Measurements from ENCODE around the gene METAP1. TPM values are rescaled to one million over a fixed set of nuclear protein-coding genes. Genes with fewer than 3 reads are reported as not detected.

Gene METAP1
- total RNA-seq, 4 donors from 2014 or later: 16.4 to 32.1 (median 20.0) TPM

DNA sequence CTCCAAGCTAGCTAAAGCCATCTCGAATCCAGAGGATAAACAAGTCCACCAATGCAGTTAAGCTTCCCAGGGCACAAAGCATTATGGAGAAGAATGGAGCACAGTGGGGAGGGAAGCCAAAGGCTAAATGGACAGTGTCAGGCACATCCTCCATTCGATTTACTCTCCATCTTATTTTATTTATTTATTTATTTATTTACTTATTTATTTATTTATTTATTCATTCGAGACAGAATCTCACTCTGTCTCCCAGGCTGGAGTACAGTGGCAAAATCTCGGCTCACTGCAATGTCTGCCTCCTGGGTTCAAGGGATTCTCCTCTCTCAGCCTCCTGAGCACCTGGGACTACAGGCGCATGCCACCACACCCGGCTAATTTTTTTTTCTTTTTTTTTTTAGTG, 40.3 kb upstream of the METAP1 start:
- H3K9me3 ChIP-seq: no peaks in the 10 kb centered on the region
- no peak overlapping the region for H3K4me3 ChIP-seq
- no peaks in the 10 kb centered on the region for H3K4me1 ChIP-seq
- DNase-seq (ENCODE audit: low spot score in 2 of 2): no peak
- TF ChIP-seq, protein P1, sequence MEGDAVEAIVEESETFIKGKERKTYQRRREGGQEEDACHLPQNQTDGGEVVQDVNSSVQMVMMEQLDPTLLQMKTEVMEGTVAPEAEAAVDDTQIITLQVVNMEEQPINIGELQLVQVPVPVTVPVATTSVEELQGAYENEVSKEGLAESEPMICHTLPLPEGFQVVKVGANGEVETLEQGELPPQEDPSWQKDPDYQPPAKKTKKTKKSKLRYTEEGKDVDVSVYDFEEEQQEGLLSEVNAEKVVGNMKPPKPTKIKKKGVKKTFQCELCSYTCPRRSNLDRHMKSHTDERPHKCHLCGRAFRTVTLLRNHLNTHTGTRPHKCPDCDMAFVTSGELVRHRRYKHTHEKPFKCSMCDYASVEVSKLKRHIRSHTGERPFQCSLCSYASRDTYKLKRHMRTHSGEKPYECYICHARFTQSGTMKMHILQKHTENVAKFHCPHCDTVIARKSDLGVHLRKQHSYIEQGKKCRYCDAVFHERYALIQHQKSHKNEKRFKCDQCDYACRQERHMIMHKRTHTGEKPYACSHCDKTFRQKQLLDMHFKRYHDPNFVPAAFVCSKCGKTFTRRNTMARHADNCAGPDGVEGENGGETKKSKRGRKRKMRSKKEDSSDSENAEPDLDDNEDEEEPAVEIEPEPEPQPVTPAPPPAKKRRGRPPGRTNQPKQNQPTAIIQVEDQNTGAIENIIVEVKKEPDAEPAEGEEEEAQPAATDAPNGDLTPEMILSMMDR (IDR thresholded peaks at IDR 0.05): no peak
- no peak for TF ChIP-seq EP300 (IDR thresholded peaks at IDR 0.05)
- TF ChIP-seq POLR2A (IDR thresholded peaks at IDR 0.05): no peak
- 89 to 93% methylated on average over 6 of the region's 6 CpGs for WGBS, 2 donors
- H3K27me3 ChIP-seq: no peaks in the 10 kb centered on the region
- no peak overlapping the region for H3K27ac ChIP-seq
- H3K36me3 ChIP-seq: no peaks in the 10 kb centered on the region

DNA sequence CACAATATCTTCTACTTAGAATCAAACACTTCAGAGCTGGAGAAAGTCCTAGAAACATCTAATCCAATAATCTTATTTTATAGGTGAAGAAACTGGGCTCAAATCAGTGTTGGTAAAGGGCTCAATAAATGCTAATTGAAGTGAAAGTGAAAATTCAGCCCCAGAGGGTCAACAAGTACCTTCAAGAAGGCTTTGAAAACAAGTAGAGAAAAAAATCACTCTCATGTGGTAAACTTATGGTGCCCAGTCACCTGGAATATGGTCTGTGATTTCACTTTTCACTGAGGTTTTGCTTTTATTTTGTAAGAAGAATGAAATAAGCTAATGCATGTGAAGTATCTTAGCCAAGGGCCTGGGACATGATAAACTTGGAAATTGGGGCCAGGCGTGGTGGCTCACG, 37.5 kb upstream of the METAP1 start:
- H3K27me3 ChIP-seq: no peaks in the 10 kb centered on the region
- DNase-seq (ENCODE audit: low spot score in 2 of 2): no peak
- 94 to 96% methylated on average over 2 of the region's 2 CpGs for WGBS, 2 donors
- no peak overlapping the region for H3K27ac ChIP-seq
- no peaks in the 10 kb centered on the region for H3K4me1 ChIP-seq
- no peaks in the 10 kb centered on the region for H3K9me3 ChIP-seq
- no peak overlapping the region for H3K4me3 ChIP-seq
- H3K36me3 ChIP-seq: no peaks in the 10 kb centered on the region
- TF ChIP-seq EP300 (IDR thresholded peaks at IDR 0.05): no peak
- no peak for TF ChIP-seq POLR2A (IDR thresholded peaks at IDR 0.05)
- TF ChIP-seq, protein P1 (IDR thresholded peaks at IDR 0.05): no peak

DNA sequence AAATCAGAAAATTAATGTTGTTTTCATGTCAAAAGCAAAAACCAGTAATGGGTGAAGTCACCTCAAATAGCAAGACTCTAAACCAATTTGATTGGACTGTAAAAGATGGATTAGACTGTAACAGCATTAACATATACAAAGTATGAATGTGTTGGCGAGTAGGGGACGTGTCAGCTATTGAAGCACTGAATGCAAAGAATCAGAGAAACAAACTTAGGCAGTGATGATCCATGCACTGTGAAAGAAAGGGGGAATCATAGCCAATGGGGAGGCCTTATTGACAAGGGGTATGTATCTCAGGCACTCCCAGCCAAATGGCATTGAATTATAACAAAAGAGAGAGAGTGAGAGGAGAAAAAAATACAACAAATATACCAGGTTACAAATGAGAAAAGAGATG, 36.1 kb upstream of the METAP1 start:
- Histone ChIP-seq H3K27ac (no peak overlapping the region), H3K4me1 (no peaks in the 10 kb centered on the region), H3K9me3 (no peaks in the 10 kb centered on the region), H3K4me3 (no peak overlapping the region), H3K36me3 (no peaks in the 10 kb centered on the region), H3K27me3 (no peaks in the 10 kb centered on the region)
- 81 to 85% methylated on average over 2 of the region's 2 CpGs for WGBS, 2 donors
- DNase-seq (ENCODE audit: low spot score in 2 of 2): no peak
- no peak for TF ChIP-seq EP300 (IDR thresholded peaks at IDR 0.05)
- TF ChIP-seq, protein P1 (IDR thresholded peaks at IDR 0.05): no peak
- no peak for TF ChIP-seq POLR2A (IDR thresholded peaks at IDR 0.05)

DNA sequence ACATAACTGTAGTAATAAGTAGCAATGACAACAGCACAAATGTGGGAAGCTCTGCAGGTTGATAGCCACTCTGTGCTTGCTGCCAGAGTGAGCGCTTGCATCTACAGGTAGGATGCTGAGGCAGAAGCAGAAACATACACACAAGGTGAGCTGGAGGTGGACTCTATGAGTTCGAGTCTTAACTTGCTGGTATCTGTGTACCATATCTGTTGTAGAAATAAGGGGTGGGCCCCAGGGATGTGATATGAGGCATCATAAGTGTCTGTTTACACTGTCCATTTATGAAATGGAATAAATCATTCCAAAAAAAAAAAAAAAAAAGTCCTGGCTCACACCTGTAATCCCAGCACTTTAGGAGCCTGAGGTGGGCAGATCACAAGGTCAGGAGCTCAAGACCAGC, 33.8 kb upstream of the METAP1 start:
- H3K4me3 ChIP-seq: no peak overlapping the region
- H3K4me1 ChIP-seq: no peaks in the 10 kb centered on the region
- DNase-seq (ENCODE audit: low spot score in 2 of 2): no peak
- H3K9me3 ChIP-seq: no peaks in the 10 kb centered on the region
- TF ChIP-seq, protein P1 (IDR thresholded peaks at IDR 0.05): no peak
- TF ChIP-seq EP300 (IDR thresholded peaks at IDR 0.05): no peak
- no peak for TF ChIP-seq POLR2A (IDR thresholded peaks at IDR 0.05)
- H3K36me3 ChIP-seq: no peaks in the 10 kb centered on the region
- H3K27me3 ChIP-seq: no peaks in the 10 kb centered on the region
- no peak overlapping the region for H3K27ac ChIP-seq
- 93 to 98% methylated on average over 2 of the region's 2 CpGs for WGBS, 2 donors

DNA sequence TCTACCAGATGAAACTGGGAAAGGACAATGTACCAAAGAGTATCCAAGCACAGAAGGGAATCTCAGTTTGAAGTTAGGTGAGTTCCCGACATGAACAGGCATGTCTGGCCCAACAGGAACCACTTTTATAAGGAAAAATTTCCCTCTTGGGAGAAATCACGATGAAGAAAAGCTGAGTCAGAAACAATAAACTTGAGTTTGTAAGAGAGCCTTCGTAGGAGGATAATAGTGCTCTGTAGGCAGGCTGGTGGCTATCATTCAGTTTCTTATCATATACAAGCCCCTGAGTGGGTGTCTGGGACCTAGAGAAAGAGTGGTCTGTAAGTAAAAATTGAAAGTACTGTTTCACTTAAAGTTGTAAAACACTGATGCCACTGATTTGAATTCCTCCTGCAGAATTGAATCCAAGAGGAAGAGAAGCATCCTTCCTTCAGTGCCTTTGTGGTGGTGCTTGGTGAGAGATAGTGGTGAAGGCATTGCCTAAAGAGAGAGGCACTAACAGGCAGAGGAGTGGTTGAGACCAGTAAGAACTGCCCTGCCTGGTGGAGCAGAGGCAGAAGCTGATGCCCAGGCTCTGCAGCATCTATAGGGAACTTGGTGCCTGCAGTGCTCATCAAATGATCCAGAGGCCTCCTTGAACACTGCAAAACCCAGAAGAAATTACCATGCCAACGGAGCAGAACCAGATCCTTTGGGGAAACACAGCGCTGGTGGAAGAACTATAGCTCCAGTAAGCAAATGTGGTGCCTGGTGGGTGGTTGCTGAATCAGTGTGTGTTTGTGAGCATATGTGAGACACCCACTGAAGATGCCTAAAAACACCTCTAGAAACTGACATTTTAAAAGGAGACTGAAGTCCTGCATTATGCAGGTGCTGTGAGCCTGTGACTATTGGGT, 31.7 kb upstream of the METAP1 start:
- Histone ChIP-seq H3K27ac (no peak overlapping the region), H3K4me3 (no peak overlapping the region), H3K27me3 (no peaks in the 10 kb centered on the region), H3K4me1 (no peaks in the 10 kb centered on the region), H3K9me3 (no peaks in the 10 kb centered on the region), H3K36me3 (no peaks in the 10 kb centered on the region)
- 49 to 54% methylated on average over 5 of the region's 5 CpGs for WGBS, 2 donors
- DNase-seq (ENCODE audit: low spot score in 2 of 2): no peak
- TF ChIP-seq EP300 (IDR thresholded peaks at IDR 0.05) (no peak), POLR2A (IDR thresholded peaks at IDR 0.05) (no peak)
- TF ChIP-seq, protein P1 (IDR thresholded peaks at IDR 0.05): no peak
